ENCODE measurements around the gene SREBF1.

The SREBF1 gene

GRCh38 chr17:17765359-17766076, 71.3 kb downstream of the SREBF1 start:
- Histone ChIP-seq H3K9me3 (no peaks in the 10 kb centered on the region), H3K27me3 (no peaks in the 10 kb centered on the region), H3K4me1 (ENCODE audit: control insufficient read depth in 1 of 2, insufficient read depth in 1 of 2, low read depth in 1 of 2, low read length in 1 of 2) (no peaks in the 10 kb centered on the region), H3K27ac (no peak overlapping the region), H3K36me3 (peaks cover 3% of the 10 kb centered on the region), H3K4me3 (ENCODE audit: low read depth in 1 of 2, low read length in 1 of 2) (no peak overlapping the region)
- no peak for TF ChIP-seq CTCF (IDR thresholded peaks at IDR 0.05)

GRCh38 chr17:17763734-17764133, 73.1 kb downstream of the SREBF1 start:
- H3K36me3 ChIP-seq, result peaks cover 3% of the 10 kb centered on the region
- no peak for TF ChIP-seq CTCF (IDR thresholded peaks at IDR 0.05)
- H3K4me1 ChIP-seq (ENCODE audit: control insufficient read depth in 1 of 2, insufficient read depth in 1 of 2, low read depth in 1 of 2, low read length in 1 of 2), result peaks cover 0 to 1% of the 10 kb centered on the region in 2 experiments
- peaks cover 2% of the 10 kb centered on the region for H3K27me3 ChIP-seq
- H3K27ac ChIP-seq, result no peak overlapping the region
- no peak overlapping the region for H3K4me3 ChIP-seq (ENCODE audit: low read depth in 1 of 2, low read length in 1 of 2)
- H3K9me3 ChIP-seq, result no peaks in the 10 kb centered on the region

GRCh38 chr17:17763136-17763535, 73.7 kb downstream of the SREBF1 start:
- TF ChIP-seq CTCF (IDR thresholded peaks at IDR 0.05), result no peak
- Histone ChIP-seq H3K4me3 (ENCODE audit: low read depth in 1 of 2, low read length in 1 of 2) (no peak overlapping the region), H3K27me3 (peaks cover 8% of the 10 kb centered on the region), H3K4me1 (ENCODE audit: control insufficient read depth in 1 of 2, insufficient read depth in 1 of 2, low read depth in 1 of 2, low read length in 1 of 2) (peaks cover 6 to 7% of the 10 kb centered on the region in 2 experiments), H3K9me3 (no peaks in the 10 kb centered on the region), H3K36me3 (peaks cover 3% of the 10 kb centered on the region), H3K27ac (no peak overlapping the region)

GRCh38 chr17:17762744-17763105, 74.1 kb downstream of the SREBF1 start:
- Histone ChIP-seq H3K27me3 (peaks cover 12% of the 10 kb centered on the region), H3K4me1 (ENCODE audit: control insufficient read depth in 1 of 2, insufficient read depth in 1 of 2, low read depth in 1 of 2, low read length in 1 of 2) (peaks cover 10 to 12% of the 10 kb centered on the region in 2 experiments), H3K36me3 (peaks cover 3% of the 10 kb centered on the region), H3K9me3 (no peaks in the 10 kb centered on the region), H3K27ac (no peak overlapping the region), H3K4me3 (ENCODE audit: low read depth in 1 of 2, low read length in 1 of 2) (no peak overlapping the region)
- TF ChIP-seq CTCF (IDR thresholded peaks at IDR 0.05), result no peak
